WTC11 (cell line): ENCODE results near the gene SERPINF2. TPM values are rescaled to one million over a fixed set of nuclear protein-coding genes. Genes with fewer than 3 reads are reported as not detected.

Source experiments
- ELF4 ChIP-seq: sonication (generic); formaldehyde crosslinking; IDR thresholded peaks from 2 replicates; pipeline ENCODE4 v1.8.1; 2022; ENCODE audit warnings: low read depth, mild to moderate bottlenecking, moderate library complexity, missing genetic modification reagents
- FOXK1 ChIP-seq: sonication (generic); formaldehyde crosslinking; IDR thresholded peaks from 2 replicates; pipeline ENCODE4 v1.8.0; 2022; ENCODE audit warnings: mild to moderate bottlenecking, moderate library complexity, missing genetic modification reagents
- FOXP1 ChIP-seq: sonication (generic); formaldehyde crosslinking; IDR thresholded peaks from 2 replicates; pipeline ENCODE4 v1.8.0; 2022; ENCODE audit warnings: missing genetic modification reagents, mild to moderate bottlenecking, moderate library complexity, borderline replicate concordance
- HMGA2 ChIP-seq: fragments of 250-450 bp; sonication (Bioruptor Pico); IDR thresholded peaks from 2 replicates; pipeline ENCODE4 v1.4.0; 2021; ENCODE audit warnings: mild to moderate bottlenecking, moderate library complexity
- JAZF1 ChIP-seq: fragments of 250-450 bp; sonication (Bioruptor Pico); IDR thresholded peaks from 2 replicates; pipeline ENCODE4 v1.9.0; 2021; ENCODE audit warnings: moderate library complexity, mild to moderate bottlenecking, inconsistent platforms
- KAT7 ChIP-seq: sonication (generic); formaldehyde crosslinking; IDR thresholded peaks from 2 replicates; pipeline ENCODE4 v1.8.1; 2023; ENCODE audit warnings: missing genetic modification reagents, mild to moderate bottlenecking, borderline replicate concordance
- MYBL2 ChIP-seq: sonication (generic); formaldehyde crosslinking; IDR thresholded peaks from 2 replicates; pipeline ENCODE4 v1.8.1; 2023; ENCODE audit warnings: mild to moderate bottlenecking, moderate library complexity, missing genetic modification reagents
- OVOL2 ChIP-seq: fragments of 250-450 bp; sonication (Bioruptor Pico); IDR thresholded peaks from 2 replicates; pipeline ENCODE4 v1.9.0; 2021; ENCODE audit warnings: mild to moderate bottlenecking, borderline replicate concordance
- PRRX2 ChIP-seq: fragments of 250-450 bp; sonication (Bioruptor Pico); IDR thresholded peaks from 2 replicates; pipeline ENCODE4 v1.8.0; 2021; ENCODE audit warnings: mild to moderate bottlenecking
- SMAD3 ChIP-seq: sonication (generic); formaldehyde crosslinking; IDR thresholded peaks from 2 replicates; pipeline ENCODE4 v1.8.0; 2022; ENCODE audit warnings: missing genetic modification reagents, mild to moderate bottlenecking, borderline replicate concordance
- SP1 ChIP-seq: sonication (generic); formaldehyde crosslinking; conservative IDR thresholded peaks from 2 replicates; pipeline ENCODE4 v1.8.1; 2022; ENCODE audit warnings: missing genetic modification reagents
- TEAD1 ChIP-seq: sonication (generic); formaldehyde crosslinking; IDR thresholded peaks from 2 replicates; pipeline ENCODE4 v1.8.0; 2022; ENCODE audit warnings: mild to moderate bottlenecking, missing genetic modification reagents
- TEAD4 ChIP-seq: sonication (generic); formaldehyde crosslinking; IDR thresholded peaks from 2 replicates; pipeline ENCODE4 v1.8.0; 2022; ENCODE audit warnings: mild to moderate bottlenecking, missing genetic modification reagents
- ZBTB21 ChIP-seq: sonication (generic); formaldehyde crosslinking; IDR thresholded peaks from 2 replicates; pipeline ENCODE4 v1.8.1; 2023; ENCODE audit warnings: mild to moderate bottlenecking, missing genetic modification reagents, borderline replicate concordance
- ZNF219 ChIP-seq: sonication (generic); formaldehyde crosslinking; IDR thresholded peaks from 2 replicates; pipeline ENCODE4 v1.8.0; 2023; ENCODE audit warnings: missing genetic modification reagents, mild to moderate bottlenecking, borderline replicate concordance
- total RNA-seq: library from RNA; stranded (reverse); gene quantifications from 3 replicates; pipeline ENCODE4 v1.2.3, GENCODE V29; 2021
- TF ChIP-seq, protein P1 (sequence below): sonication (generic); formaldehyde crosslinking; IDR thresholded peaks from 2 replicates; pipeline ENCODE4 v1.8.0; 2022; ENCODE audit warnings: mild to moderate bottlenecking, missing genetic modification reagents
- TF ChIP-seq, protein P2 (sequence below): sonication (generic); formaldehyde crosslinking; IDR thresholded peaks from 2 replicates; pipeline ENCODE4 v1.8.0; 2023; ENCODE audit warnings: missing genetic modification reagents
- TF ChIP-seq, protein P3 (sequence below): fragments of 250-450 bp; sonication (Bioruptor Pico); IDR thresholded peaks from 2 replicates; pipeline ENCODE4 v1.9.0; 2021; ENCODE audit warnings: mild to moderate bottlenecking
- TF ChIP-seq, protein P4 (sequence below): sonication (generic); formaldehyde crosslinking; IDR thresholded peaks from 2 replicates; pipeline ENCODE4 v1.8.1; 2022; ENCODE audit warnings: mild to moderate bottlenecking, moderate library complexity, missing genetic modification reagents
- TF ChIP-seq, protein P5 (sequence below): sonication (generic); formaldehyde crosslinking; IDR thresholded peaks from 2 replicates; pipeline ENCODE4 v1.8.1; 2023; ENCODE audit warnings: mild to moderate bottlenecking, missing genetic modification reagents, borderline replicate concordance
- TF ChIP-seq, protein P6 (sequence below): sonication (generic); formaldehyde crosslinking; IDR thresholded peaks from 2 replicates; pipeline ENCODE4 v1.8.1; 2023; ENCODE audit warnings: mild to moderate bottlenecking, missing genetic modification reagents, moderate library complexity
- TF ChIP-seq, protein P7 (sequence below): fragments of 200-600 bp; IDR thresholded peaks from 2 replicates; pipeline ENCODE4 v1.8.0; 2022; ENCODE audit warnings: antibody characterized with exemption

Gene SERPINF2
- total RNA-seq, 1 experiment from 2014 or later: 1.6 TPM

DNA sequence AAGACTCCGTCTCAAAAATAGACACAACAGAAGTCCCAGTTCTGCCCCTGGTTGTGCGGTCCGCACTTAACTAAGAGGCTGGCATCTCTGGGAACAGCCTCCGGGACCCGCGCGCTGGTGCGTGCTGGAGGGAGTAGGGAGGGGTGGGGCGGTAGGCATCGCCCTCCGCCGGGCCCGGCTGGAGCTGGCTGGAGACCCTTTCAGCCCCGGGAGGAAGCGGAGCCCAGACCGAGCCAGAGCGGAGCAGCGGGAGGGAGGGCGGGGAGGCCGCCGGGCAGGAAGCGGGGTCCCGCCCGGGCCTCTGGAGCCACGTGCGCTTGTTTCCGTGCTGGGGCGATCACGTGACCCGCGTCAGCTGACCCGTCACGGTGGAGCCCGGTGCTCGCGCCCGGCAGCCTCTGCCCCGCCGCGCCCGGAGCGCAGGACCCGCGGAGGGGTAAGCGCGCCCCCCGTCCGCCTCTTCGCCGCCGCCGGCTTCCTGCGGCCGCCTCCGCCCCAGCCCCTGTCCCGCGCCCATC, 18.3 kb upstream of the SERPINF2 start, which contains the start of gene WDR81 (continued):
- TF ChIP-seq, protein P1, sequence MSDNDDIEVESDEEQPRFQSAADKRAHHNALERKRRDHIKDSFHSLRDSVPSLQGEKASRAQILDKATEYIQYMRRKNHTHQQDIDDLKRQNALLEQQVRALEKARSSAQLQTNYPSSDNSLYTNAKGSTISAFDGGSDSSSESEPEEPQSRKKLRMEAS: peak; percentile 95
- TF ChIP-seq PRRX2 (no peak), FOXK1 (CRISPR knock-in tag) (peak; percentile 100), ZBTB21 (CRISPR knock-in tag) (peak; percentile 11; the same call in 1 of the 2 replicates), ELF4 (CRISPR knock-in tag) (no peak), OVOL2 (CRISPR knock-in tag) (no peak), JAZF1 (no peak), TEAD4 (CRISPR knock-in tag) (no peak), FOXP1 (CRISPR knock-in tag) (no peak), HMGA2 (CRISPR knock-in tag) (no peak), KAT7 (CRISPR knock-in tag) (no peak), SMAD3 (CRISPR knock-in tag) (0 out of 2 replicates have a peak, but pooled peaks have one; percentile 52), MYBL2 (CRISPR knock-in tag) (0 out of 2 replicates have a peak, but pooled peaks have one; percentile 69), ZNF219 (CRISPR knock-in tag) (no peak), SP1 (peak; percentile 76), TEAD1 (CRISPR knock-in tag) (no peak)
- TF ChIP-seq, protein P2, sequence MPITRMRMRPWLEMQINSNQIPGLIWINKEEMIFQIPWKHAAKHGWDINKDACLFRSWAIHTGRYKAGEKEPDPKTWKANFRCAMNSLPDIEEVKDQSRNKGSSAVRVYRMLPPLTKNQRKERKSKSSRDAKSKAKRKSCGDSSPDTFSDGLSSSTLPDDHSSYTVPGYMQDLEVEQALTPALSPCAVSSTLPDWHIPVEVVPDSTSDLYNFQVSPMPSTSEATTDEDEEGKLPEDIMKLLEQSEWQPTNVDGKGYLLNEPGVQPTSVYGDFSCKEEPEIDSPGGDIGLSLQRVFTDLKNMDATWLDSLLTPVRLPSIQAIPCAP: no peak
- TF ChIP-seq, protein P3, sequence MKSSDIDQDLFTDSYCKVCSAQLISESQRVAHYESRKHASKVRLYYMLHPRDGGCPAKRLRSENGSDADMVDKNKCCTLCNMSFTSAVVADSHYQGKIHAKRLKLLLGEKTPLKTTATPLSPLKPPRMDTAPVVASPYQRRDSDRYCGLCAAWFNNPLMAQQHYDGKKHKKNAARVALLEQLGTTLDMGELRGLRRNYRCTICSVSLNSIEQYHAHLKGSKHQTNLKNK: no peak
- TF ChIP-seq, protein P4, sequence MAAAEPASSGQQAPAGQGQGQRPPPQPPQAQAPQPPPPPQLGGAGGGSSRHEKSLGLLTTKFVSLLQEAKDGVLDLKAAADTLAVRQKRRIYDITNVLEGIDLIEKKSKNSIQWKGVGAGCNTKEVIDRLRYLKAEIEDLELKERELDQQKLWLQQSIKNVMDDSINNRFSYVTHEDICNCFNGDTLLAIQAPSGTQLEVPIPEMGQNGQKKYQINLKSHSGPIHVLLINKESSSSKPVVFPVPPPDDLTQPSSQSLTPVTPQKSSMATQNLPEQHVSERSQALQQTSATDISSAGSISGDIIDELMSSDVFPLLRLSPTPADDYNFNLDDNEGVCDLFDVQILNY (CRISPR knock-in tag): peak; percentile 35
- TF ChIP-seq, protein P5, sequence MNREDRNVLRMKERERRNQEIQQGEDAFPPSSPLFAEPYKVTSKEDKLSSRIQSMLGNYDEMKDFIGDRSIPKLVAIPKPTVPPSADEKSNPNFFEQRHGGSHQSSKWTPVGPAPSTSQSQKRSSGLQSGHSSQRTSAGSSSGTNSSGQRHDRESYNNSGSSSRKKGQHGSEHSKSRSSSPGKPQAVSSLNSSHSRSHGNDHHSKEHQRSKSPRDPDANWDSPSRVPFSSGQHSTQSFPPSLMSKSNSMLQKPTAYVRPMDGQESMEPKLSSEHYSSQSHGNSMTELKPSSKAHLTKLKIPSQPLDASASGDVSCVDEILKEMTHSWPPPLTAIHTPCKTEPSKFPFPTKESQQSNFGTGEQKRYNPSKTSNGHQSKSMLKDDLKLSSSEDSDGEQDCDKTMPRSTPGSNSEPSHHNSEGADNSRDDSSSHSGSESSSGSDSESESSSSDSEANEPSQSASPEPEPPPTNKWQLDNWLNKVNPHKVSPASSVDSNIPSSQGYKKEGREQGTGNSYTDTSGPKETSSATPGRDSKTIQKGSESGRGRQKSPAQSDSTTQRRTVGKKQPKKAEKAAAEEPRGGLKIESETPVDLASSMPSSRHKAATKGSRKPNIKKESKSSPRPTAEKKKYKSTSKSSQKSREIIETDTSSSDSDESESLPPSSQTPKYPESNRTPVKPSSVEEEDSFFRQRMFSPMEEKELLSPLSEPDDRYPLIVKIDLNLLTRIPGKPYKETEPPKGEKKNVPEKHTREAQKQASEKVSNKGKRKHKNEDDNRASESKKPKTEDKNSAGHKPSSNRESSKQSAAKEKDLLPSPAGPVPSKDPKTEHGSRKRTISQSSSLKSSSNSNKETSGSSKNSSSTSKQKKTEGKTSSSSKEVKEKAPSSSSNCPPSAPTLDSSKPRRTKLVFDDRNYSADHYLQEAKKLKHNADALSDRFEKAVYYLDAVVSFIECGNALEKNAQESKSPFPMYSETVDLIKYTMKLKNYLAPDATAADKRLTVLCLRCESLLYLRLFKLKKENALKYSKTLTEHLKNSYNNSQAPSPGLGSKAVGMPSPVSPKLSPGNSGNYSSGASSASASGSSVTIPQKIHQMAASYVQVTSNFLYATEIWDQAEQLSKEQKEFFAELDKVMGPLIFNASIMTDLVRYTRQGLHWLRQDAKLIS: no peak
- TF ChIP-seq, protein P6, sequence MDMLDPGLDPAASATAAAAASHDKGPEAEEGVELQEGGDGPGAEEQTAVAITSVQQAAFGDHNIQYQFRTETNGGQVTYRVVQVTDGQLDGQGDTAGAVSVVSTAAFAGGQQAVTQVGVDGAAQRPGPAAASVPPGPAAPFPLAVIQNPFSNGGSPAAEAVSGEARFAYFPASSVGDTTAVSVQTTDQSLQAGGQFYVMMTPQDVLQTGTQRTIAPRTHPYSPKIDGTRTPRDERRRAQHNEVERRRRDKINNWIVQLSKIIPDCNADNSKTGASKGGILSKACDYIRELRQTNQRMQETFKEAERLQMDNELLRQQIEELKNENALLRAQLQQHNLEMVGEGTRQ: peak; percentile 99
- TF ChIP-seq, protein P7, sequence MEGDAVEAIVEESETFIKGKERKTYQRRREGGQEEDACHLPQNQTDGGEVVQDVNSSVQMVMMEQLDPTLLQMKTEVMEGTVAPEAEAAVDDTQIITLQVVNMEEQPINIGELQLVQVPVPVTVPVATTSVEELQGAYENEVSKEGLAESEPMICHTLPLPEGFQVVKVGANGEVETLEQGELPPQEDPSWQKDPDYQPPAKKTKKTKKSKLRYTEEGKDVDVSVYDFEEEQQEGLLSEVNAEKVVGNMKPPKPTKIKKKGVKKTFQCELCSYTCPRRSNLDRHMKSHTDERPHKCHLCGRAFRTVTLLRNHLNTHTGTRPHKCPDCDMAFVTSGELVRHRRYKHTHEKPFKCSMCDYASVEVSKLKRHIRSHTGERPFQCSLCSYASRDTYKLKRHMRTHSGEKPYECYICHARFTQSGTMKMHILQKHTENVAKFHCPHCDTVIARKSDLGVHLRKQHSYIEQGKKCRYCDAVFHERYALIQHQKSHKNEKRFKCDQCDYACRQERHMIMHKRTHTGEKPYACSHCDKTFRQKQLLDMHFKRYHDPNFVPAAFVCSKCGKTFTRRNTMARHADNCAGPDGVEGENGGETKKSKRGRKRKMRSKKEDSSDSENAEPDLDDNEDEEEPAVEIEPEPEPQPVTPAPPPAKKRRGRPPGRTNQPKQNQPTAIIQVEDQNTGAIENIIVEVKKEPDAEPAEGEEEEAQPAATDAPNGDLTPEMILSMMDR: no peak
- TF ChIP-seq, all 79 proteins: peak for 16
